ENCODE results near the gene JARID2. TPM values are rescaled to one million over a fixed set of nuclear protein-coding genes. Genes with fewer than 3 reads are reported as not detected.

The JARID2 gene
- total and polyA plus RNA-seq, 9 of the 15 experiments (the other 6 are each of a cell fraction or from before 2014, with no cell fraction given) = 5.0 to 29.0 (median 15.6) TPM

DNA sequence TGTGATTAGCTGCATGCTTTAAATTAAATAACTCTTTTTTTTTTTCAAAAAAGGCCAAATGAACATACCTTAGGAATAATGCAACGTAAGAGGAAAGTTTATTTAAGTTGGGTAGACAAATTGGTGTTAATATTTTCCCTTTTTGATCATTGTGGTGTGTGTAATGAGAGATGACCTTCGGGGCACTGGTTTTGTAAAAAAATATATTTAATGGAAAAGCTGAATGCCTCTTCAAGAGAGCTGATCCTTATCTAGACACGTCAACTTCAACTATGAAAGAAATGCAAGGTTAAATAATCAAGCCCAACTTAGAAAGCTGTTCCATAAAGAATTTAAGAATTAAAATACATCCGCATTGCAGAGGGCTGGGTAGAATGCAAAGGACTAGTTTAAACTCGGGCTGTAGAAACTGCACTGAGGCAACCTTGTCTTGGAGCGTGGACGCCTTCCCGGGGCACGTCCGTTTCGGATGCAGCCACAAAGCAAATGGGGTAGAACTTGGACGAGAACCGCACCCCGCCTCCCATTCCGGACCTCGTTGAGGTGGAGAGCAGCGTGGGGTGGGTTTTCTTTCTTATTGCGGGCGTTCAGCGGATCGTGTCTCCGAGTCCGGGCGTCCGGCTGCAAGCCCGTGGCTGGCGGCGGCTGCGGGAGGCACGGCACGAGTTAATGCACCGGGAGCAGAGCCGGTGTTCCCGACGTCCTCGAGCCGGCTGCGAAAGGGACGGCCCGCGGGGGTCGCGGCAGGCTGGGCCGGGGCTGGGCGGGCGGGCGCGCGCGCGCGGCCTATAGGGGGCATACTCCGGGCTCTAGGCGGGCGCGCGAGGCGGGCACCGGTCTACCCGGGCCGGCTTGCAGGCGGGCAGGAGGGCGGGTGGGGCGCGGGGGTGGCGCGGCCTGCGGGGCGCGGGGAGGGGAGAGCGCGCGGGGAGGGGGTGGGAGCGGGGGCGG, 1.9 kb downstream of the JARID2 start (continued):
- no peak for TF ChIP-seq TRIM25 (IDR thresholded peaks at IDR 0.05; ENCODE audit: borderline replicate concordance)
- no peak for TF ChIP-seq RBM39 (optimal IDR thresholded peaks at IDR 0.05; ENCODE audit: low read depth, low read length)
- TF ChIP-seq MCM7 (IDR thresholded peaks at IDR 0.05) = no peak
- no peak for TF ChIP-seq PYGO2 (tag; IDR thresholded peaks at IDR 0.05)
- TF ChIP-seq ZNF695 (CRISPR knock-in tag; IDR thresholded peaks at IDR 0.05) = no peak
- TF ChIP-seq, protein P1, sequence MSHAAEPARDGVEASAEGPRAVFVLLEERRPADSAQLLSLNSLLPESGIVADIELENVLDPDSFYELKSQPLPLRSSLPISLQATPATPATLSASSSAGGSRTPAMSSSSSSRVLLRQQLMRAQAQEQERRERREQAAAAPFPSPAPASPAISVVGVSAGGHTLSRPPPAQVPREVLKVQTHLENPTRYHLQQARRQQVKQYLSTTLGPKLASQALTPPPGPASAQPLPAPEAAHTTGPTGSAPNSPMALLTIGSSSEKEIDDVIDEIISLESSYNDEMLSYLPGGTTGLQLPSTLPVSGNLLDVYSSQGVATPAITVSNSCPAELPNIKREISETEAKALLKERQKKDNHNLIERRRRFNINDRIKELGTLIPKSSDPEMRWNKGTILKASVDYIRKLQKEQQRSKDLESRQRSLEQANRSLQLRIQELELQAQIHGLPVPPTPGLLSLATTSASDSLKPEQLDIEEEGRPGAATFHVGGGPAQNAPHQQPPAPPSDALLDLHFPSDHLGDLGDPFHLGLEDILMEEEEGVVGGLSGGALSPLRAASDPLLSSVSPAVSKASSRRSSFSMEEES (CRISPR knock-in tag; IDR thresholded peaks at IDR 0.05) = no peak
- TF ChIP-seq CBFA2T3 (IDR thresholded peaks at IDR 0.05) = no peak
- TF ChIP-seq DLX4 (CRISPR knock-in tag; IDR thresholded peaks at IDR 0.05) = no peak
- TF ChIP-seq MBD1 (CRISPR knock-in tag; IDR thresholded peaks at IDR 0.05) = no peak
- no peak for TF ChIP-seq KLF1 (tag; IDR thresholded peaks at IDR 0.05)
- no peak for TF ChIP-seq BDP1 (IDR thresholded peaks at IDR 0.05; ENCODE audit: insufficient read depth, insufficient read length)
- no peak for TF ChIP-seq ZMIZ1 (IDR thresholded peaks at IDR 0.05; ENCODE audit: low read depth in 2 of 2, low read length in 2 of 2)
- TF ChIP-seq GATA2 (CRISPR knock-in tag; IDR thresholded peaks at IDR 0.05) = peak; percentile 44; the same call in 1 of the 2 replicates
- no peak for TF ChIP-seq NCOA4 (IDR thresholded peaks at IDR 0.05; ENCODE audit: partially characterized antibody)
- TF ChIP-seq GABPA (tag; conservative IDR thresholded peaks at IDR 0.05; ENCODE audit: low read depth) = no peak
- no peak for TF ChIP-seq MXI1 (IDR thresholded peaks at IDR 0.05; ENCODE audit: low read depth, low read length)
- no peak for TF ChIP-seq SETDB1 (IDR thresholded peaks at IDR 0.05; ENCODE audit: low read length)
- TF ChIP-seq PTTG1 (tag; IDR thresholded peaks at IDR 0.05; ENCODE audit: low read depth) = no peak
- TF ChIP-seq TAF15 (IDR thresholded peaks at IDR 0.05; ENCODE audit: low read depth, low read length) = no peak

All from K562 (cell line).